Brain microvascular endothelial cell (primary cell): ENCODE measurements around the gene EIF4G1.

Experiments
- DNase-seq: peaks from one replicate; pipeline ENCODE4 v3.0.0-alpha.2; 2020
- H3K27ac ChIP-seq: fragments of 250-450 bp; sonication (Bioruptor Pico); 2 replicates; pipeline ENCODE4 v1.5.1; 2020; ENCODE audit warnings: mild to moderate bottlenecking, moderate library complexity
- H3K27me3 ChIP-seq: fragments of 250-450 bp; sonication (Bioruptor Pico); replicated peaks from 2 replicates; pipeline ENCODE4 v1.5.1; 2020; ENCODE audit warnings: mild to moderate bottlenecking
- H3K36me3 ChIP-seq: fragments of 250-450 bp; sonication (Bioruptor Pico); replicated peaks from 2 replicates; pipeline ENCODE4 v1.5.1; 2020; ENCODE audit warnings: mild to moderate bottlenecking
- H3K4me3 ChIP-seq: 2 replicates; pipeline ENCODE4 v1.5.1; 2011; ENCODE audit warnings: low read depth, mild to moderate bottlenecking, control low read depth, low read length, moderate library complexity
- in situ Hi-C: cut with HindIII; loops from 2 replicates; pipeline ENCODE4 v1.10.0; 2017; ENCODE audit warnings: low sequenced_read_pairs, low pct_ligation_motif_present
- TF ChIP-seq, protein P1 (sequence below): IDR thresholded peaks from 2 replicates; pipeline ENCODE4 v1.5.1; 2011; ENCODE audit warnings: low read depth, mild to moderate bottlenecking, moderate library complexity, low read length, control low read depth, inconsistent platforms; ENCODE audit errors: missing control alignments

EIF4G1 gene

DNA sequence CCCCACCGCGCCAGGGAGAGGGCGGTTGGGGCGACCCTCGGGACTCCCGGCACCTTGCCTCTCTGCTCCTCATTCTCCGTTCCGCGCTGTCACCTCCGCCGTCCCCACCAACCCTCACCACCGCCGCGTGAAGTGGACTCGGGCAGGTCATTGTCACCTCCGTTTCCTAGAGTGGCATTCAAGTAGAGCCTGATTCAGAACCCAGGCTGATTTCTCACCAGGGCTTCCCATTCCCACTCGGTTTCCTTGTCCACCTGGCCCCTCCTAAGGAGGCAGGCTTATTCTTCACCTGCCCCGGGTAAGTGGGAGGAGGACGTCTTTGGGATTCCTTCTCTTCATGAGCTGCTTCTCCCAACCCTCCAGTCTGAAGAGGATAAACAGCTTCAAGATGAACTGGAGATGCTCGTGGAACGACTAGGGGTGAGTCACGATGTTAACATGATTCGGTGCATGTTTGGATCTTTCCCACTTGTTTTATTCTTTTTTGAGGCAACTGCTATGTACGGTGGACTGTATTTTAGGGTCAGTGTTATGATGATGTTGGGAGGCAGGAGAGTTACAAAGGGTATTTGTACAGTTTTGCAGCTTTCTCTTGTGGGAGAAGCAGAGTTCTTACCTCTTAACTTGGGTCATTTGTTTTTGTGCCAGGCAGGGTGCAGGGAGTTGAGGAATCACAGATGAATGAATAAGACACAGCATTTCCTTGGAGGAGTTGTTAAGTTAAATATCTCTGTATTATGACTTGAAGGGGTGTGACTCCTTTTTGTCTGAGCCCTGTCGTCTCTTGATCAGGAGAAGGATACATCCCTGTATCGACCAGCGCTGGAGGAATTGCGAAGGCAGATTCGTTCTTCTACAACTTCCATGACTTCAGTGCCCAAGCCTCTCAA is 14.7 kb upstream of the EIF4G1 start:
- peak overlapping the region; percentile 97 for H3K4me3 ChIP-seq
- in situ Hi-C loops = no loop called here
- no peaks in the 10 kb centered on the region for H3K27me3 ChIP-seq
- TF ChIP-seq, protein P1, sequence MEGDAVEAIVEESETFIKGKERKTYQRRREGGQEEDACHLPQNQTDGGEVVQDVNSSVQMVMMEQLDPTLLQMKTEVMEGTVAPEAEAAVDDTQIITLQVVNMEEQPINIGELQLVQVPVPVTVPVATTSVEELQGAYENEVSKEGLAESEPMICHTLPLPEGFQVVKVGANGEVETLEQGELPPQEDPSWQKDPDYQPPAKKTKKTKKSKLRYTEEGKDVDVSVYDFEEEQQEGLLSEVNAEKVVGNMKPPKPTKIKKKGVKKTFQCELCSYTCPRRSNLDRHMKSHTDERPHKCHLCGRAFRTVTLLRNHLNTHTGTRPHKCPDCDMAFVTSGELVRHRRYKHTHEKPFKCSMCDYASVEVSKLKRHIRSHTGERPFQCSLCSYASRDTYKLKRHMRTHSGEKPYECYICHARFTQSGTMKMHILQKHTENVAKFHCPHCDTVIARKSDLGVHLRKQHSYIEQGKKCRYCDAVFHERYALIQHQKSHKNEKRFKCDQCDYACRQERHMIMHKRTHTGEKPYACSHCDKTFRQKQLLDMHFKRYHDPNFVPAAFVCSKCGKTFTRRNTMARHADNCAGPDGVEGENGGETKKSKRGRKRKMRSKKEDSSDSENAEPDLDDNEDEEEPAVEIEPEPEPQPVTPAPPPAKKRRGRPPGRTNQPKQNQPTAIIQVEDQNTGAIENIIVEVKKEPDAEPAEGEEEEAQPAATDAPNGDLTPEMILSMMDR = no peak
- H3K27ac ChIP-seq = peak overlapping the region; percentile 78
- peaks cover 41% of the 10 kb centered on the region for H3K36me3 ChIP-seq
- DNase-seq = peak; percentile 27

DNA sequence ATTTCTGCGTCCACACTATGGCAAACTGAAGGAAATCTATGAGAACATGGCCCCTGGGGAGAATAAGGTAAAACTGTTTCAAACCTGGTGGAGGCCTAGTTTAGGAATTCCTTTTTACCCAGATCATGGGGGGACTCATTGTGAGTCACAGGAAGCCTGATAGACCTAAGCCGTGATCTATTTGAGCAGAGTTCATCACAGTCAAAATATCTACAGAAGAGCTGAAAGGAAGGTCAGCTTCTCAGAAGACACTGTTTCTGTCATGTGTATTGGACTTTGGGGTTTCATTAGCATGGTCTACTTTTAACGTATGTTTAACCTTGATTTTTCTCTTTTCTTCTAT is 14.1 kb upstream of the EIF4G1 start:
- peak overlapping the region; percentile 97 for H3K4me3 ChIP-seq
- in situ Hi-C loops = no loop called here
- TF ChIP-seq, protein P1 = no peak
- peak; percentile 43 for DNase-seq
- H3K27me3 ChIP-seq = no peaks in the 10 kb centered on the region
- H3K36me3 ChIP-seq = peaks cover 46% of the 10 kb centered on the region
- peak overlapping the region; percentile 78 for H3K27ac ChIP-seq

- TF ChIP-seq, protein P1 = peak; percentile 51
- Histone ChIP-seq H3K27me3 (no peaks in the 10 kb centered on the region), H3K4me3 (no peak overlapping the region), H3K36me3 (peaks cover 87% of the 10 kb centered on the region), H3K27ac (no peak overlapping the region)
- no peak for DNase-seq
- in situ Hi-C loops = no loop called here
Observed at GRCh38 chr3:184305577-184305976, 8.8 kb upstream of the EIF4G1 start.

DNA sequence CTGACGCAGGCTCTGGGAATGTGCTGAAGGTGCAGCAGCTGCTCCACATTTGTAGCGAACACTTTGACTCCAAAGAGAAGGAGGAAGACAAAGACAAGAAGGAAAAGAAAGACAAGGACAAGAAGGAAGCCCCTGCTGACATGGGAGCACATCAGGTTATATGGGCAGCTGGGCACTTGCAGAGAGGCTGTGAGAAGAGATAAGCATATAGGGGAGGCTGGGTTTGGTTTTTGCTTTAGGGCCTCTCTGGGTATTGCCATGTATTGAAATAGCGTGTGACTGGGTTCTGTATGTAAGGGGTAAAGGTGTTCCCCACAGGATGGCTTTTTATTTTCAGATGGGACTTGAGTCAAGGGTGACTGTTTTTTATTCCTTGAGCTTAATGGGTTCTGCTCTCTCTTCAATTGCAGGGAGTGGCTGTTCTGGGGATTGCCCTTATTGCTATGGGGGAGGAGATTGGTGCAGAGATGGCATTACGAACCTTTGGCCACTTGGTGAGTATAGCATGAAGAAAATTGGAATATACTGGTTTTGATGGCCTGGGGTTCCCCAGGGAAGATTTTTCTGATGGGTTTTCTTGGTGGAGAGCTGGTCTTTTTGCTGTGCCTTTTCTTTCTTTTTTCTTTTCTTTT is 7.9 kb upstream of the EIF4G1 start:
- H3K27me3 ChIP-seq = no peaks in the 10 kb centered on the region
- H3K36me3 ChIP-seq = peaks cover 80% of the 10 kb centered on the region
- no peak for DNase-seq
- H3K4me3 ChIP-seq = no peak overlapping the region
- TF ChIP-seq, protein P1 = no peak
- no peak overlapping the region for H3K27ac ChIP-seq
- in situ Hi-C loops = no loop called here

DNA sequence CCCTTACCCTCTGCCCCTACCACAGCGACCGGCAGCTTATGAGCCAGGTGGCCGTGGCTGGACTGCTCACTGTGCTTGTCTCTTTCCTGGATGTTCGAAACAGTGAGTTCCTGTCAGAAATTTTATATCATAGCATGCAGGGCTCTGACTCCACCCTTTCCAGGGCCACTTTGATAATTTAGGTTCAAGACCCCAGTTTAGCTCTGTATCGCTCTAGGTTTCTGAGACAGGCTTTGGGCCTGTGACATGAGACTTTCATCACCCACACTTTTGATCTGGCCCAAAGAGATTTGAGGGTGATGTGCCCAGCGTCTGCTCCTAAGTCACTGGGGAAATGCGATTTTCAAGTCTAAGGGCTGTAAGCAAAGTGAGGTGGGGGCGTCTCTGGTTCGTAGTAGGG is 6.5 kb upstream of the EIF4G1 start:
- in situ Hi-C loops = no loop called here
- Histone ChIP-seq H3K27me3 (no peaks in the 10 kb centered on the region), H3K36me3 (peaks cover 66% of the 10 kb centered on the region), H3K27ac (no peak overlapping the region), H3K4me3 (no peak overlapping the region)
- no peak for DNase-seq
- TF ChIP-seq, protein P1 = no peak
